Muscle layer of duodenum (tissue), 2 donors: Measurements from ENCODE around the gene OR5H1.
"Not testable (repeated sequence)": the region's sequence is repeated elsewhere in the genome, so short reads cannot be mapped to it uniquely, and the experiment has no call there.

Experiments used
- H3K27ac ChIP-seq: one replicate; pipeline ENCODE4 v1.7.0; 2013; ENCODE audit warnings: mild to moderate bottlenecking, low read length
- H3K27me3 ChIP-seq: one replicate; pipeline ENCODE4 v1.7.0; 2013; ENCODE audit warnings: low read depth, mild to moderate bottlenecking, control low read depth, low read length
- H3K36me3 ChIP-seq, 2 donors: one replicate each; pipeline ENCODE4 v1.7.0; 2013; ENCODE audit warnings: low read length in 2 of 2, control low read depth in 1 of 2, mild to moderate bottlenecking in 1 of 2; ENCODE audit not compliant: insufficient read depth in 2 of 2, control insufficient read depth in 1 of 2
- H3K4me1 ChIP-seq, 2 donors: one replicate each; pipeline ENCODE4 v1.7.0; 2013; ENCODE audit warnings: low read length in 2 of 2, mild to moderate bottlenecking in 2 of 2, control low read depth in 1 of 2, moderate library complexity in 1 of 2; ENCODE audit not compliant: insufficient read depth in 2 of 2, control insufficient read depth in 1 of 2
- H3K4me3 ChIP-seq, 2 donors: one replicate each; pipeline ENCODE4 v1.7.0; 2013; ENCODE audit warnings: low read length in 2 of 2, low read depth in 1 of 2, mild to moderate bottlenecking in 1 of 2
- H3K9me3 ChIP-seq, 2 donors: one replicate each; pipeline ENCODE4 v1.7.0; 2013; ENCODE audit warnings: low read length in 2 of 2, control low read depth in 1 of 2, mild to moderate bottlenecking in 1 of 2; ENCODE audit not compliant: control insufficient read depth in 1 of 2
- donor health status: healthy.

Gene OR5H1

DNA sequence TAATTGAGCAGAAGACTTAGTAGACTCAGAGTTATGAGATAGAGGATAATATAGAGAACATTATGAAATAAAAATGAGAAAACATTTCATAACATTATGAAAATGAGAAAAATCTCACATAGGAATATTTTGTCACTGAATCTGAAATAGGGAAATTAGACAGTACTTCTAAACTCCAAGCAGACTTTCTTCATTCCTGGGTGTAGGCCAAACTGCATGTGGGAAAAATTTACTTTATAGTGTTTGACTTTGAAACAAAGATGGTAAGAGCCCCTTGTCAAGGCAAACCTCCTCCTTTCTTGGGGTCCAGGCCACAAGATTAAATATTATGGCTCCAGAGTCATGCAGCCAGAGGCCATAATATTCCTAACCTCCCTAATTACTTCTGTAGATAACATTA is 10.0 kb downstream of the OR5H1 start:
- H3K36me3 ChIP-seq, result no peaks in the 10 kb centered on the region
- no peaks in the 10 kb centered on the region for H3K9me3 ChIP-seq
- H3K27ac ChIP-seq, result no peak overlapping the region
- no peaks in the 10 kb centered on the region for H3K4me1 ChIP-seq
- H3K27me3 ChIP-seq, result no peaks in the 10 kb centered on the region
- H3K4me3 ChIP-seq, result no peak overlapping the region

DNA sequence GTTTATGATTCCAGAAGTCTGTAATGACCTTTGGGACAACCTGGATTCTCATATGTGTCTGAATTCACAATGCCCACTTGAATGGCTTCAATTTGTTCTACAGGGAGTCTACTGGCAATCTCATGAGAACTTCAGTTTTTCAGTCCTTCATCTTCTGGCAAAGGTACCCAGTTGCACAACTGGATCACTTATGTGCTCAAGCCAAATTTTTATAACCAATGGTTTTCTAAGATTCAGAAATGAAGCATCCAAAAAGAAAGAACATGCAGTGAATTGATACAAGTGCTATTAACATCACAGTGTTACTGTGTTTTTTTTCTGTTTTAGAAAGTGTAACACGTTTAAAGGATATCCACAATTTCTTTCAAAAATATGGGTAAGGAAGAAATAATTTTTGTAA is 16.7 kb downstream of the OR5H1 start, which contains the start of gene OR5H14:
Gene OR5H14, plus strand, starts transcription at position 301 of the 400 bp plus-strand sequence. CDS start 1,907 bp downstream, outside the sequence.
- Histone ChIP-seq H3K9me3 (peaks cover 0 to 3% of the 10 kb centered on the region in 2 donors), H3K4me3 (no peak within 1 kb of the TSS), H3K27ac (no peak within 1 kb of the TSS), H3K36me3 (no peaks in the 10 kb centered on the region), H3K4me1 (no peaks in the 10 kb centered on the region), H3K27me3 (no peaks in the 10 kb centered on the region)

DNA sequence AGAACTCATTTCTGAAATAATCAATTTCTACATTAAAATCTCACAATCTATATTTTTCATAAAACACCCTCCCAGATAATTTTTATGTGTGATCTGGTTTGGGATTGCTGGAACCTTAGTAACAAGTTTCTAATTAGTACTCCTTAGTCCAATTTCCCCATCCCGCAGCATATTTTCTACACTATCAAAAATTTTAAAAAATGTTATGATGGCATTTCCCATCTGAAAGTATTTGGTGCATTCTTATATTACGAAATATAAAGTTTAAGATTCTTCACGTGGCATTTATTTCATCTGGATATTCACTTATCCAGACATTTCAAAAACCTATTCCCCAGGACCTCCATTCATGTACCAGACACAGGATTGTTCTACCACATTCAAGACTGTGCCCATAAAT is 18.2 kb downstream of the OR5H1 start:
- no peaks in the 10 kb centered on the region for H3K36me3 ChIP-seq
- H3K4me3 ChIP-seq, result no peak overlapping the region
- no peaks in the 10 kb centered on the region for H3K27me3 ChIP-seq
- H3K9me3 ChIP-seq, result peaks cover 0 to 6% of the 10 kb centered on the region in 2 donors
- no peak overlapping the region for H3K27ac ChIP-seq
- H3K4me1 ChIP-seq, result no peaks in the 10 kb centered on the region

DNA sequence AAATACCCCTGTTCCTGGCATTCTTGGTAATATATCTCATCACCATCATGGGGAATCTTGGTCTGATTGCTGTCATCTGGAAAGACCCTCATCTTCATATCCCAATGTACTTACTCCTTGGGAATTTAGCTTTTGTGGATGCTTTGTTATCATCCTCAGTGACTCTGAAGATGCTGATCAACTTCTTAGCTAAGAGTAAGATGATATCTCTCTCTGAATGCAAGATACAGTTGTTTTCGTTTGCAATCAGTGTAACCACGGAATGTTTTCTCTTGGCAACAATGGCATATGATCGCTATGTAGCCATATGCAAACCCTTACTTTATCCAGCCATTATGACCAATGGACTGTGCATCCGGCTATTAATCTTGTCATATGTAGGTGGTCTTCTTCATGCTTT is 18.9 kb downstream of the OR5H1 start:
- not testable (repeated sequence) for H3K9me3 ChIP-seq, H3K4me1 ChIP-seq, H3K4me3 ChIP-seq, H3K36me3 ChIP-seq, H3K27me3 ChIP-seq, H3K27ac ChIP-seq

DNA sequence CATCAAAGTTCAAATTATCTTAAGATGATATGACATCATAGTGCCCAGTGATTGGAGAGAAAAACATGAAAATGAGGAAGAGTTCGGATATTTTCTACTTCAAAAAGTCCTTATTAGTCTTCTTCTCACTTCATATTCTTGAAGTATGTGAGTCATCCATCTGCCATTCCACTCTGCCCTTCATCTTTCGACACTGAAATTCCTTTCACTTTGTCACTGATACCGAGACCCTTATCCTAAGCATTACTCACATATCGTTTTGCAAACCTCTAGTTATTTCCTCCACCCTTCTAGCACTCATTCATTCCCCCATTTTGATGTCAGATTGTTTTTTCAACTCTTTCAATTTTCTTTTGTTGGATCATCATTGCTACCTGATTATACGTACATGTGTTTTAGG is 20.7 kb downstream of the OR5H1 start:
- Histone ChIP-seq H3K27me3 (no peaks in the 10 kb centered on the region), H3K36me3 (no peaks in the 10 kb centered on the region), H3K9me3 (peaks cover 0 to 6% of the 10 kb centered on the region in 2 donors), H3K4me1 (no peaks in the 10 kb centered on the region), H3K27ac (no peak overlapping the region), H3K4me3 (no peak overlapping the region)

DNA sequence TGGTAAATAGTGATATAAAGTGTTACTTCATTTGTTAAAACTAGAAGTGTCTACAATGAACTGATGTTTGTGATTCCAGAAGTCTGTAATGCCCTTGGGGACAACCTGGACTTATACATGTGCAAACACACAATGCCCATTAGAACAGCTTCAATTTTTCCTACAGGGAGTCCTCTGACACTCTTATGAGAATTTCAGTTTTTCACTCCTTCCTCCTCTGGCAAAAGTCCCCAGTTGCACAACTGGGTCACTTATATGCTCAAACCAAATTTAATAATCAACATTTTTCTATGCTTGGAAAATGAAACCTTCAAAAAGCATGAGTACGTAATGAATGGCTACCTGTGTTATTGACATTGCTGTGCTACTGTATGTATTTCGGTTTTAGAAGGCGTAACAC is 35.9 kb downstream of the OR5H1 start, which contains the start of gene OR5H15:
Gene OR5H15, plus strand, starts transcription at position 301 of the 400 bp plus-strand sequence. CDS start 2,004 bp downstream, outside the sequence.
- Histone ChIP-seq H3K27me3 (no peaks in the 10 kb centered on the region), H3K36me3 (no peaks in the 10 kb centered on the region), H3K9me3 (no peaks in the 10 kb centered on the region), H3K4me3 (no peak within 1 kb of the TSS), H3K27ac (no peak within 1 kb of the TSS), H3K4me1 (no peaks in the 10 kb centered on the region)

DNA sequence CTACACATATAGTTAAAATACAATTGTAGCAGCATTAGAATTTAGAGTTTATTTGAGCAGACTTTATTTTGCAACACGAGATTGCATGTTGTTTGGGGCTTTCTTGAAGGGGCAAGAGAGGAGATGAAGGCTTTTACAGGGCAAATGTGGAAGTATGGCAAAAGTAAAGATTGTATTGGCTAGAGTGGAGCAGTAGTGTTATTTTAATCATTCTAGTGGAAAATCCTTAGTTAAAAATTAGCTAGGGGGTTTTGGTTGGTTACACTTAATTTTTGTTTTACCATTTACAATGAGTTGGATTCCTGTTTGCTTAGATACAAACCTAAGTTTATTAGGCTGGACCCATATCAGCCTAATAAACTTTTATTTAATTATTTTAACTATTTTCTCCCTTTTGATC is 40.5 kb downstream of the OR5H1 start:
- Histone ChIP-seq H3K36me3 (no peaks in the 10 kb centered on the region), H3K27me3 (no peaks in the 10 kb centered on the region), H3K27ac (no peak overlapping the region), H3K9me3 (no peaks in the 10 kb centered on the region), H3K4me3 (no peak overlapping the region), H3K4me1 (no peaks in the 10 kb centered on the region)

DNA sequence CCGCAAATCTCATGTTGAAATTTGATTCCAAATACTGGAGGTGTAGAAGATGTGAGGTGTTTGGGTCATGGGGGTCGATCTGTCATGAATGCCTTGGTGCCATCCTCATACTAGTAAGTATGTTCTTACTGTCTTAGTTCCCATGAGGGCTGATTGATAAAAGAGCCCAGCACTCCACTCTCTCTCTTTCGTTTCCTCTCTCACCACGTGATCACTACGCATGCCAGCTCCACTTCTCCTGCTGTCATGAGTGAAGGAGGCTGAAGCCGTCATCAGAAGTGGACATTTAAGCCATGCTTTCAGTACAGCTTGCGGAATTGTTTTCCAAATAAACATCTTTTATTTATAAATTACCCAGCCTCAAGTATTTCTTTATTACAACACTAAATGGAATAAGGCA is 42.1 kb downstream of the OR5H1 start:
- Histone ChIP-seq H3K4me3 (no peak overlapping the region), H3K36me3 (no peaks in the 10 kb centered on the region), H3K9me3 (no peaks in the 10 kb centered on the region), H3K4me1 (no peaks in the 10 kb centered on the region), H3K27me3 (no peaks in the 10 kb centered on the region), H3K27ac (no peak overlapping the region)

DNA sequence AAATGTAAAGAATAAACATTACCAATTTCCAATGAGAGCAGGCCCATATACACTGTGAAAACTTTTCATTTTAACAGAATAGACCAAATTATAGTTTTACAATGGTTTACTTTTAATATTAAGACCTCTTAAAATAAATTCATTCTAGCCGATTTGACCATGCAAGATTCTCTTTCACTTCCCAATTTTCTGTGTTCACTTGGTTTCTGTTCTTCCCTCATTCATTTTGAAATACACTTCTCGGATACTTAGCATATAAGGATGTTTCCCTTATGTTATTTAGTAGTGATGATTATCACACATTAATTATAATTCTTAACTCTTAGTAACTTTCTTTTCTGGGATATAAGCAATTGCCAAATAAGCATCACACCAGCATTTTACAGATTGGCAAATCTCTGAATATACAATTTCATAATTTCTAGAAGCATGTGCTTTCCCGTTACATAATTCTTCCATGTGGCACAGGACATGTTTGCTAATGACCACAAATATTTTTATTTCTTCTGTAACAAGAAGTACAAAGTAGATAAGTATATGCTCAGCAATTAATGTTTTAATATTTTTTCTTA is 49.9 kb downstream of the OR5H1 start:
- no peaks in the 10 kb centered on the region for H3K4me1 ChIP-seq
- H3K4me3 ChIP-seq, result no peak overlapping the region
- H3K36me3 ChIP-seq, result no peaks in the 10 kb centered on the region
- H3K27me3 ChIP-seq, result no peaks in the 10 kb centered on the region
- H3K9me3 ChIP-seq, result no peaks in the 10 kb centered on the region
- H3K27ac ChIP-seq, result no peak overlapping the region

DNA sequence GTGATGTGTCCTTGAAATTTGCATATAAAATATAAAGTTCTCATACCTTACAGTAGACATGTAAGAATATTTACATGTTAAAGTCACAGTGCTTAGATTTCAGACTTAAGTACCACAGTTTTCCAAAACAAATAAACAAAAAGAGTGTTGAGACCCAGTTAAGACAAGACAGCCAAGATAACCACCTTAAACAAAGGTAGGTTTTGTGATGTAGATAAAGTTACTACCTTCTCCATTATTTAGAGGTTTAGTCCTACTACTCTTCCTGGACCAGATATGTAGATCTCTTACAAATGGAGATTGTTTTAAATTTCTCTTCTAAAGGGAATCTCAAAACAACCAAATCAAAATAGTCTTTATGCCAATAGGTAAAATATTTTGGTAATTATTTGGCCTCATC is 51.7 kb downstream of the OR5H1 start:
- Histone ChIP-seq H3K27me3 (no peaks in the 10 kb centered on the region), H3K27ac (no peak overlapping the region), H3K4me1 (no peaks in the 10 kb centered on the region), H3K9me3 (no peaks in the 10 kb centered on the region), H3K36me3 (no peaks in the 10 kb centered on the region), H3K4me3 (no peak overlapping the region)

DNA sequence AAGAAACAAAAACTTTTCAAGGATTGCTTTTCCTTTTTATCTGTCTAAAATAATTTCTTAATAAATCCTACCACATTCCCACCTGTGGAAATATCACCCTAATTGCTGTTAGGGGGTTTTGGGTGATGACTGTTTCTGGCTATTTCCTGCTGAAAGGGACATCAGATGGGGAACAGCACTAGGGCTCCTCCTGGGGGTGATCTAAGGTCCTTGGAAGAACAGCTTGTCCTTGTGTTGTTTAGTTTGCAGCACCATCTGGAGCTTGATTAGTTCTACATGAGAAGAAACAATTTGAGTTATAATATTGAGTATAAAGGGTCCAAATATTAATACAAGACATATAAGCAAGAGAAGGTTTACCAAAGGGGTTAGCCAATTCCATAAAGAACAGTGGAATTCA is 54.7 kb downstream of the OR5H1 start:
- no peaks in the 10 kb centered on the region for H3K36me3 ChIP-seq
- H3K4me3 ChIP-seq, result no peak overlapping the region
- no peaks in the 10 kb centered on the region for H3K27me3 ChIP-seq
- H3K4me1 ChIP-seq, result no peaks in the 10 kb centered on the region
- no peak overlapping the region for H3K27ac ChIP-seq
- H3K9me3 ChIP-seq, result no peaks in the 10 kb centered on the region
